ENCODE data around the gene TBC1D1. TPM values are rescaled to one million over a fixed set of nuclear protein-coding genes. Genes with fewer than 3 reads are reported as not detected.

TBC1D1 gene
- polyA plus RNA-seq, 3 donors: 23.3 to 70.0 (median 31.5) TPM

DNA sequence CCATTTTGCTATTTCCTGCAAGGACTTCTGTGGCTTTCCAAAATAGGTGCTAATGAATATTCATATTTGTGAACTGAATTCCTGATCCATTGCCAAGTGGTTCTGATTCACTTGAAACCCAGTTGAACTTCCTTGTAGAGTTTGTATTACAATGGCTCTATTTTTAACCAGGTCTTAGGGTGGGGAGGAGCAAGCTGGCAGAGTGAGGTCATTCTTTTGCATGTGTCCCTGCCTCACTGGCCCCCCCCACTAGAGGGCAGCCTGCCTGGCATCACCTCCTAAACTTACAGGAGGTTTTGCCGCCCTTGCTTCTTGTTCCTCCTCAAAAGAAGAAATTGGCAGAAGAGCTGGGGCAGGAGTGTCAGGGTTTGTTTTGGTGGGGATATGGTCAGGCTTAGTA, 79.8 kb downstream of the TBC1D1 start:
- Mint-ChIP-seq H3K27me3 (ENCODE audit: low read depth in 3 of 3) (peaks cover 0 to 3% (median 0%) of the 10 kb centered on the region in 3 donors), H3K4me3 (no peak overlapping the region), H3K36me3 (peaks cover 6 to 29% of the 10 kb centered on the region in 2 donors), H3K27ac (peak overlapping the region; percentile 56 to 89 (median 87)), H3K4me1 (peaks cover 19% of the 10 kb centered on the region), H3K9me3 (peaks cover 0 to 5% (median 3%) of the 10 kb centered on the region in 7 donors)
- Histone ChIP-seq H4K20me1 (ENCODE audit: insufficient read depth, low read length) (peaks cover 37% of the 10 kb centered on the region), H3K27me3 (ENCODE audit: control insufficient read depth in 2 of 2, insufficient read depth in 2 of 2, low read length in 2 of 2) (no peaks in the 10 kb centered on the region), H3K9ac (ENCODE audit: insufficient read depth, low read length, poor library complexity, severe bottlenecking) (no peak overlapping the region), H3K27ac (ENCODE audit: low read depth in 1 of 2, low read length in 2 of 2) (peak overlapping the region in 1 of 2 donors; percentile 39), H2AFZ (ENCODE audit: insufficient read depth, low read depth, low read length, poor library complexity, severe bottlenecking) (no peak overlapping the region), H3K4me3 (replicated peaks in 1 of 3; ENCODE audit: low read depth in 2 of 3, low read length in 3 of 3) (no peak overlapping the region), H3K36me3 (replicated peaks in 1 of 2; ENCODE audit: control insufficient read depth in 1 of 2, insufficient read depth in 2 of 2, low read length in 2 of 2) (peaks cover 0 to 9% of the 10 kb centered on the region in 2 donors), H3K4me1 (ENCODE audit: control insufficient read depth in 1 of 2, insufficient read depth in 2 of 2, low read length in 2 of 2) (peaks cover 6 to 12% of the 10 kb centered on the region in 2 donors), H3K9me3 (replicated peaks in 1 of 2; ENCODE audit: control insufficient read depth in 1 of 2, insufficient read depth in 1 of 2, low read length in 2 of 2) (no peaks in the 10 kb centered on the region), H3K79me2 (ENCODE audit: insufficient read depth, low read length) (peaks cover 37% of the 10 kb centered on the region), H3K4me2 (replicated peaks; ENCODE audit: extremely low read depth, low read length, poor library complexity, severe bottlenecking) (no peak overlapping the region)
- DNase-seq: peak; percentile 73 to 86 (median 85)
- peak; percentile 79 for TF ChIP-seq CTCF (IDR thresholded peaks at IDR 0.05)
- WGBS (ENCODE audit: insufficient coverage): no CpG with 5 or more reads among the region's 1 CpG
- intact Hi-C loops (cut with micrococcal nuclease): loop anchor here (5.0 to 10.0 kb wide), 2 partner anchors 52 to 64 kb away; no protein-coding TSS in a partner anchor

GRCh38 chr4:37971202-37971601, 80.3 kb downstream of the TBC1D1 start:
- H3K27me3 ChIP-seq (ENCODE audit: control insufficient read depth in 2 of 2, insufficient read depth in 2 of 2, low read length in 2 of 2): no peaks in the 10 kb centered on the region
- no peak overlapping the region for H3K4me3 ChIP-seq (replicated peaks in 1 of 3; ENCODE audit: low read depth in 2 of 3, low read length in 3 of 3)
- H3K9ac ChIP-seq (ENCODE audit: insufficient read depth, low read length, poor library complexity, severe bottlenecking): no peak overlapping the region
- H3K4me1 ChIP-seq (ENCODE audit: control insufficient read depth in 1 of 2, insufficient read depth in 2 of 2, low read length in 2 of 2): peaks cover 6 to 13% of the 10 kb centered on the region in 2 donors
- no peak overlapping the region for H2AFZ ChIP-seq (ENCODE audit: insufficient read depth, low read depth, low read length, poor library complexity, severe bottlenecking)
- H3K36me3 ChIP-seq (replicated peaks in 1 of 2; ENCODE audit: control insufficient read depth in 1 of 2, insufficient read depth in 2 of 2, low read length in 2 of 2): peaks cover 0 to 9% of the 10 kb centered on the region in 2 donors
- Mint-ChIP-seq H3K36me3 (peaks cover 6 to 29% of the 10 kb centered on the region in 2 donors), H3K27me3 (ENCODE audit: low read depth in 3 of 3) (peaks cover 0 to 3% (median 0%) of the 10 kb centered on the region in 3 donors), H3K4me3 (no peak overlapping the region), H3K4me1 (peaks cover 23% of the 10 kb centered on the region), H3K9me3 (peaks cover 0 to 5% (median 3%) of the 10 kb centered on the region in 7 donors), H3K27ac (peak overlapping the region in 6 of 7 donors; percentile 56 to 89 (median 67))
- no peak overlapping the region for H3K27ac ChIP-seq (ENCODE audit: low read depth in 1 of 2, low read length in 2 of 2)
- intact Hi-C loops (cut with micrococcal nuclease): loop anchor here (5.0 to 10.0 kb wide), 2 partner anchors 51 to 64 kb away; no protein-coding TSS in a partner anchor
- H3K79me2 ChIP-seq (ENCODE audit: insufficient read depth, low read length): peaks cover 37% of the 10 kb centered on the region
- H3K4me2 ChIP-seq (replicated peaks; ENCODE audit: extremely low read depth, low read length, poor library complexity, severe bottlenecking): no peak overlapping the region
- no peak for TF ChIP-seq CTCF (IDR thresholded peaks at IDR 0.05)
- no peaks in the 10 kb centered on the region for H3K9me3 ChIP-seq (replicated peaks in 1 of 2; ENCODE audit: control insufficient read depth in 1 of 2, insufficient read depth in 1 of 2, low read length in 2 of 2)
- WGBS (ENCODE audit: insufficient coverage): no CpG with 5 or more reads among the region's 4 CpGs
- DNase-seq: no peak
- H4K20me1 ChIP-seq (ENCODE audit: insufficient read depth, low read length): peaks cover 33% of the 10 kb centered on the region

Measured in CD14-positive monocyte (primary cell).